Embryonic facial prominence (tissue), 1 donor: ENCODE results near the gene TADA2A.
"Not testable (repeated sequence)": the region's sequence is repeated elsewhere in the genome, so short reads cannot be mapped to it uniquely, and the experiment has no call there.

Experiments
- DNase-seq: peaks from one replicate; pipeline ENCODE4 v3.0.0-alpha.2; 2016; ENCODE audit errors: extremely low spot score

TADA2A gene

DNA sequence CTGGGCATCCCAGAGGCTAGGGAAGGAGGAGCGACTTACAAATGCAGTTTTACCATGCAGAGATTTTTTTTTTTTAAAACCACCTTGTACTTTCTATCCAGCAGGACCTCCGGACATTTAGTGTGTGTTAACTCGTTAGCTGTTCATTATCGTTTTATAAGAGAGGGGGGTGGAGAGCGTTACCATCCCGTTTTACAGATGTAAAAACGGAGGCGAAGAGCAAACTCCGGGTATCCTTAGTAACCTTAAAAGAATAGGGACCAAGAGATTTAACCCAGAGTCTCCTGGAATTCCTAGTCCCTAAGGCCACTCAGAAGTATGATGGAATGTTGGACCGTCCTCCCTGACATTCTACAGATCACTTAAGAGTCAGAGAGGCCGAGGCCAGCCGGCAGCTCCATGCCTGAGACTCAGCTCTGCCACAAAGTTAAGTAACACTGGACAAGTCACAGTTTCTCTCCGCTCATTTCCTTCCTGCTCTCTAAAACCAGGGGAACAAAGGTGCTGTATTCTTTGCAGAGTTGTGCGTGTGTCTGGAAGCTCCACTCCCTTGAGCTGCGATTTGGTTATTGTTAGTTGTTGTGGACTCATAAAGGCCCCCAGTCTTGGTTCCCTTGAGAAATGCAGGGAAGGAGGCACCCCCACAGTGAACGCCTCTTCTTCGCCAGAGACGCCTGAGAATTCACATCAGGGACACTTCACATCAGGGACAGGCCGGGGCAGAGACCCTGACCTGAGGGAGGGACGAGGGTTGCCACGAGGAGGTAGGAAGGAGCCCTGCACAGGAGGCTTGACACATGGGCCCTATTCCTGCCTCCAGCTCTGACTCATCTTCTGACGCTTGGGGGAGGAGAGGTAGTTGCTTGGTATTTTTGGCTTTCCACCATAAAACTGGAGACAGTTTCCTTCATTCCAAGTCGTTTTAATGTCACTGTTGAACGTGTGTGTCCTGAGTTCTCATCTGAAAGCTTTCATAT lies 84.2 kb downstream of the TADA2A start:
- no peak for DNase-seq

DNA sequence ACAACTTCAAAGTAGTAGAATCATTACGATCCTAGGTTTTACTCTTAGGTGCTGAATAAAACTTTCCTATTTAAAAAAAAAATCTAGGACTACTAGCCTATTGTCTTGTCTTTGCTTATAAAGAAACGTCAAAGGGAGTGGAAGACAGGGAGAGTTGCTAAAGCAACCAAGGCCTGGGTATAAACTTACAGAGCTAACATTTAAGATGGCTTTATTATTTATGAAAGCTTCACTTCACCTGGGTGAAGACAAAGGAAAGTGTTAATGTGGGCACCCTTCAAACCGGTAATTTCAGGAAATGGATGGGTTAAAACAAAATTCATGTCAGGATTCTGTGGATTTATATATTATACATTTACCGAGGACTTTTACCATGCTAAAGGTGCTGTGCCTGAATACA lies 85.5 kb downstream of the TADA2A start:
- DNase-seq = no peak

DNA sequence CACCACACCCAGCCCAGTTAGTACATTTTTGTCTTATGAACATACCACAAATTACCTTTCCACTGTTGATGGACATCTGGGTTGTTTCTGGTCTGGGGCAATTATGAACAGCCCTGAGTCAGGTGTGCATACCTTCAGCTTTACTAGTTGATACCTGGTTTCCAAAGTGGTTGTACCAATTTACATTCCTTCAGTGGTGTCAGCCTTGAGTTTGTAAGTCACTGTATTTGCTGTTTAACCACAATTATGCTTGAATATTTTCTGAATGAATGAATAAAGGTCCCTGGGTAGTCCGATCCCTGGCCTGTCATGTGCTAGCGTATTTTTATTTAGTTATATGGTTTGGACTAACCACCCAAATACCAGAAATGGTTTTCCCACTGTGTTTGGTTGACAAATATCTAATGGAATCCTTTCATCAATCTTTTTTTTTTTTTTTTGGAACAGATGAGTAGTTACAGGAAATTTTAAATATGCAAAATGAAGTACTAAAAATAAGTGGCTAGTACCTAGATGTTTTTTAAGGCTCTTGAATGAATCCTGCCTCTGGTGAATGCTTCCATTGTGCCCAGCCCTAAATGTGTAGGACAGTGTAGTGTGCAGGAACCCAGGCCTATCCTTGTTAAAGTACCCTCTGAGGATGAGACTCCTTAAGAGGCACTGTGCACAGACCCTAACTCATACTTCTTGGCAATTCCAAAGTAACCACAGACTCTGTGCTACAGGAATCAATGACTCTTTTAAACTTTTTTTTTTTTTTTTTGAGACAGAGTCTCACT lies 86.8 kb downstream of the TADA2A start:
- no peak for DNase-seq

DNA sequence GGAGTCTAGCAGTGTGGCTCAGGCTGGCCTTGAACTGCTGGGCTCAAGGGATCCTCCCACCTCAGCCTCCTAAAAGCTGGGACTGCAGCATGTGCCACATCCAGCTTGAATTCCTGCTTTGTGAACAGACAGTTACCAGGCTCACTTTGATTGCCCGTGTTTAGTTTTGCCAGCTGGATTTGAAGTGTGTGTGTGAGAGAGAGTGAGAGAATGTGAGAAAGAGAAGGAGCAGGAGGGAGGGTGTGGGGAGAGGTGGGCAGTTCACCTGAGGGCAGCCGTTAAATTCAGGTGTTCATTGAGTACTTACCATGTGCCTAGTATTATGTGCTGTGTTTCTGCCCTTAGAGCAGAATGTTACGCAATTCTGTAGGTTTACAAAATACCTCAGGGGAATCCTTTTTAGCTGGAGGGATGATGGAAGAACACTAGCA lies 87.7 kb downstream of the TADA2A start:
- DNase-seq = no peak

DNA sequence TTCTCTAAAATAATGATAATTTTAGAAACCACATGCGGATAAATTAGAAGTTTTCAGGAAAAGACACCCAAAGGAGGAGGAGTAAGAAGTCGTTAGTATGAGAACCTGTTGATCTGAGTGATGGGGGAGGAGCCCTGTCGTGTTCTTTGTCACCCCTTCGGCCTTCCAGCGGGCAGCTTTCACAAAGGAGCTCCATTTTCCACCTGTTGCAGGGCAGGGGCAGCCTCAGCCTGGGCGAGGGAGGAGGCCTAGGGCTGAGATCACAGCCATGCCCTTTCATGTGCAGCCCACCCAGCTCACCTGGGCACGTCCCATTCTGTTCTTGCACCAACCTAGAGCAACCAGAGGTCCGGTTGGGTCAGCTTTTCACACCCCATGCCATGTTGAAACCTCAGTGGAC lies 88.3 kb downstream of the TADA2A start:
- DNase-seq = no peak

DNA sequence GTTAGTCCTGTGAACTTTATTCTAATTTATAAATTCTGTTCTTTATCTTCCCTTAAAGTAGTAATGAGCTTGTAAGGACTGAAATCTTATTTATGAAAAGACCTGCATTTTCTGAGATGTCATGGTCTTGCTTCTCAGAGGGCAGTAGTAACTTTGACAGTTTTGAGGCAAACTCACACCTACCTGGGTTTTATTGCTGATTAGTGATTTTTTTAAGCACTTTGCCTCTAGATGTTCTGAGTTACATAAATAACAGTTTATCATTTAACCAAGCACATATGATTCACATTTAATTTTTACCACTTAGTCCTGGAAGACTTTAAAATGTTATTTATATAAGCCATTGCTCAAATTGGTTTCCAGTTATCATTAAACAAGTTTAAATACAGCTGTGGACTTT lies 93.7 kb downstream of the TADA2A start:
- DNase-seq = no peak

DNA sequence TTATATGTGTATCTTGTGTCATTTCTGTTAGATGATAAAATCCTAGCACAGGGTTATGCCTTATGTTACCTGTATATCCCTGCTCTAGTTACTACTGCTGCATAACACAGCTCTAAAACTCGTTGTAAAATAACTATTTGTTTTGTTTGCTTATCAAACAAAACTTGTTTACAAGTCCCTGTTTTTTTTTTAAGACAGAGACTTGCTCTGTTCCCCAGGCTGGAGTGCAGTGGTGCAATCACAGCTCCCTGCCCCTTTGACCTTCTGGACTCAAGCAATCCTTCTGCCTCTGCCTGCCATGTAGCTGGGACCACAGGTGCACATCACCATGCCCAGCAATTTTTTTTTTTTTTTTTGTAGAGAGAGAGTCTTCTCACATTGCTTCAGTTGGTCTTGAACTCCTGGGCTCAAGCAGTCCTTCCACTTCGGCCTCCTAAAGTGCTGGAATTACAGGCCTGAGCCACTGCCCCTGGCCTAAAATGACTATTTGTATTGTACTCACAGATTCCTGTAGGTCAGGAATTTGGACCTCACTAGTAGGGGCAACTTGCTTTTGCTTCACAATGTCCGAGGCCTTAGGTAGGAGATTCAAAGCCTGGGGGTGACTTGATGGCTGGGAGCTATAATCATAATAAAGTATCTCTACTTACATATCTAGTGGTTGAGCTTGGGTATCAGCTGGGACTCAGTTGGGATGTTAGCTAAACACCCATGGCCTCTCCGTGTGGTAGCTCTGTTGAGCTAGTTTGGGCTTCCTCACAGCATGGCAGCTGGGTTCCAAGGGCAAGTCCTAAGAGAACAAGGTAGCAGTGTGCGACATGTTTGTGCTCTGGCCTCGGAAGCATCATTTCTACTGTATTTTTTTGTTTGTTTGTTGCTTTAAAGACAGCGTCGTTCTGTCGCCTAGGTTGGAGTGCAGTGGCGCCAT lies 95.6 kb downstream of the TADA2A start:
- no peak for DNase-seq

DNA sequence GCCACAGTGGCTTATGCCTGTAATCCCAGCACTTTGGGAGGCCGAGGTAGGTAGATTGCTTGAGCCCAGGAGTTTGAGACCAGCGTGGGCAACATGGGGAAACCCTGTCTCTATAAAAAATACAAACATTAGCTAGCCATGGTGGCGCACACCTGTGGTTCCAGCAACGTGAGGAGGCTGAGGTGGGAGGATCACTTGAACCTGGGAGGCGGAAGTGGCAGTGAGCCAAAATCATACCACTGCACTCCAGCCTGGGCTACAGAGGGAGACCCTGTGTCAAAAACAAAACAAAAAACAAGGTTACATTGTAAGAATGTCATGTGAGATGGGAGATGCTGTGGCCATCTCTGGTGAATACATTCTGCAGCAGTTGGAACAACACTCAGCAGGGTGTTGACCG lies 96.5 kb downstream of the TADA2A start:
- DNase-seq = no peak

DNA sequence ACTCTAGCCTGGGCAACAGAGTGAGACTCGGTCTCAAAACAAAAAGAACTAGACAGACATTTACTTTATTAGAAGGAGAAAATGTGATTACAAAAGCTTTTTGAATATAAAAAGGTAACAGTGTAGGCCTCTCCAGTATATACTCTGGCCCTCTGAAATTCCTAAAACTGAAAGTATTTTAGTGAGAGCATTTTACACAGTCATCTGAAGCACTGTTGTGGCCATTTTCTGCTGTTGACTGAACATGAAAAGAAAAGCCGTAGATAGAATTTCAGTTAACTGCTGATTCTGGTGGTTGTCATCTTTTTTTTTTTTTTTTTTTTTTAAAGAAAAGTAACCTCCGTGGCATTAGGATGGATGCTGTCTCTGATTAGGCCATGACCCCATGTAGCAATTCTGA lies 98.6 kb downstream of the TADA2A start:
- DNase-seq = no peak

DNA sequence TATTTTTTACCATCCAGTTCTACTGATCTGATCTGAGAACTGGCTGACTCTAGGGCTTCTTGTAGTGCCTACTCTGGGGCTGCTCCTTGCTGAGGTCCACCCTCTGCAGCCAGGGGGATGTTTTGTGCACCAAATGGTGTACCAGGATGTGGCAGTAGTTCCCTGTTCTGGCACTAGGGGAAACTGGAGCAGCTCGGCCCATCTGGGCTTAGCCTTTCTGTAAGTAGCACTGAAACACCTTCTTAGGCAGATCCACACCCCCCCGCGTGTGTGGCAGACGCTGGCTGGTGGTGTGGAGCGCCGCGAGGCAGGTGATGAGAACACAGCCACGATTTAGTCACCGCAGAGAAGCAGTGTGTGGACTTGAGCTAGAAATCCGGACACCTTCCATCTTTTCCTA lies 100.0 kb downstream of the TADA2A start:
- DNase-seq = no peak

DNA sequence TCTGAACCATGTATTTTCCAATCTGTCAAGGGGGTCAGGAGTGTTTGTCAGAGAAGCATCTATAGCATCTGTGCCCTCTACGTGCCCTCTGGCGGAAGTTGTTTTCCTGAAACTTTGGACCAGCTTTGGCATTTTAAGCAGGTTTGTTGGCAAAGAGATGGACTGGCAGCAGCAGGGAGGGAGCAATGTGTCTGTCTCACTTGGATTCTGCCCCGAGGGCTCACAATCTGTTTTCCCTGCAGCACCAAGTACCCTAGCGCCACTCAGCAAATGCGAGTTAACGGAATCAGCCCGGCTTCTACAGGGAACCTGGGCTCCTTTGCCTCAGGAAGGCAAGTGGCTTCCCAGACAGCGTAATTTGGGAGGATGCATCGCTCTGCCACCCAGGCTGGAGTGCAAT lies 100.4 kb downstream of the TADA2A start:
- no peak for DNase-seq

DNA sequence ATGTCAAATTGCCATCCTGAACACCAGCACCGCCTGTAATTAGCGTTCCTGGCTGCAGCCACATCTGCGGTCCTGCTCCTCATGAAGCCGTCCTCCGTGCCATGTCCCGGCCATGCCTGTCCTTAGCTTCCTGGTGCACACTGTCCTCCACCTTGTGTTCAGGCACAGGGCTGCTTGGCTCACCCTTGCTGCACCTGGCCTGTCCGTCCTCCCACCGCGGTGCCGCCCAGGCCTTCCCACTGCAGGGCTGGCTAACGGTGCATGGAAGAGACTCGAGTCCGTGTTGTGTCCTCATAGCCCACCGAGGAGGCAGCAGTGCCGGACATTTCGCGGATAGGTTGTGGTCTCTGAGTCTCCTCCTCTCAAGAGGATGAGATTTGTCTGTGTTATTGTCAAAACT lies 103.4 kb downstream of the TADA2A start:
- no peak for DNase-seq

DNA sequence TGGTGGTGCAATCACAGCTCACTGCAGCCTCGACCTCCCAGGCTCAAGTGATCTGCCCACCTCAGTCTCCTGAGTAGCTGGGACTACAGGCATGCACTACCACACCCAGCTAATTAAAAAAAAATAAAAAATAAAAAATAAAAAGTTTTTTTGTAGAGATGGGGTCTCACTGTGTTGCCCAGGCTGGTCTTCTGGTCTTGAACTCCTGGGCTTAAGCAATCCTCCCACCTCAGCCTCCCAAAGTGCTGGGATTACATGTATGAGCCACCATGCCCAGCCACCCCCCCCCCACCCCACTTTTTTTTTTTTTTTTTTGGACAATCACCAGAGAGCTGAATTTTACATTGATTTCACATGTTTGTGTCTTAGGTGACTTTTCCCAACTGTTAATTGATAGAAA lies 105.0 kb downstream of the TADA2A start:
- not testable (repeated sequence) for DNase-seq

DNA sequence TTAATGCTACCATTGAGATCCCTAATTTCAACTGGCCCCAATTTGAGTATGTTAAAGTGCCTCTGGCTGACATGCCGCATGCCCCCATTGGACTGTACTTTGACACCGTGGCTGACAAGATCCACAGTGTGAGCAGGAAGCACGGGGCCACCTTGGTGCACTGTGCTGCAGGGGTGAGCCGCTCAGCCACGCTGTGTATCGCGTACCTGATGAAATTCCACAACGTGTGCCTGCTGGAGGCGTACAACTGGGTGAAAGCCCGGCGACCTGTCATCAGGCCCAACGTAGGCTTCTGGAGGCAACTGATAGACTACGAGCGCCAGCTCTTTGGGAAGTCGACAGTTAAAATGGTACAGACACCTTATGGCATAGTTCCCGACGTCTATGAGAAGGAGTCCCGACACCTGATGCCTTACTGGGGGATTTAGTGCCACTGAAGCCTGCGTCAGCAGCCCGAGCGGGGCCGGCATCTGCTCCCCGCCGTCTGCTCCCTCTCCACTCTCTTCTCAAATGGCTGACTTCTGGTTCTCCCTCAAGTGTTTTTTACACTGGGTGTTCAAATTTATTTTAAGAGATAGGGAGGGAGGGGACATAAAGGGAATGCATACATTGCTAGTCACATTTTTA lies 105.9 kb downstream of the TADA2A start:
- no peak for DNase-seq

DNA sequence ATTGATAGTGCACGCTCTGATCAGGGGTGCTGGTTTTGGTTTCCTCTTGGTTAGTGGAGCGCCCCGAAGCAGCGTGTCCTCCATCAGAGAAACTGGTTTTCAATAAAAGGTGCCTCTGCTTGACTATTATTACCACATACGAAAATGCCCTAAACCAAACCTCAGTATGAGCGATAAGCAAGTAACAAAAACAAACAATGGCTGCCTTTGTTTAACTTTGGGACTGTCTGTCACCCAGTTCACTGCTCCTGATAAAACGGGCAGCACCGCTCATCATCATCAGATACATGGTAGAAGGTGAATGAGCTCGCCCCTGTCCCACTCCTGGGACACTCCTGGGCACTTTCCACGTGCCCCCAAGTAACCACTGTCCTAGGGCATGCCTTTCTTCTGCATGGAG lies 107.0 kb downstream of the TADA2A start:
- DNase-seq = no peak

DNA sequence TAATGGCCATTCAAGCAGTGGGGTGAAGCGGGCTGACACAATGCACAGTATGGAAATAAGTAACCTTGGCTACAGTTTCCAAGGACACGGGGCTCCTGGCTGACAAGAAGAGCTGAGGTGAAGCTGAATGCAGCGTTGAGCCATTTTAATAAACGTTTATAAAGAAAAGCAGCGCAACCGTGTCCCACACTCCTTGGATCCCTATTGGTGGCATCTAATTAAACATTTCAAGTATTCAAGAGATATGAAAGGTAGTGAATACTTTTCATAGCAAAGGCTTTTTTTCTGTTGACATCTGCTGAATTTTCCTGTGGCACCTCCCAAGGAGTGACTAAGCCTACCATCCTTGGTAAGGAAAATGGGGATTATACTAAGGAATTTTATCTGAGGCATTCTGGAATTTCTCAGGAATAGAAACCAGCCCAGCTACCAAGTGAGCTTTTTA lies 109.5 kb downstream of the TADA2A start:
- no peak for DNase-seq

DNA sequence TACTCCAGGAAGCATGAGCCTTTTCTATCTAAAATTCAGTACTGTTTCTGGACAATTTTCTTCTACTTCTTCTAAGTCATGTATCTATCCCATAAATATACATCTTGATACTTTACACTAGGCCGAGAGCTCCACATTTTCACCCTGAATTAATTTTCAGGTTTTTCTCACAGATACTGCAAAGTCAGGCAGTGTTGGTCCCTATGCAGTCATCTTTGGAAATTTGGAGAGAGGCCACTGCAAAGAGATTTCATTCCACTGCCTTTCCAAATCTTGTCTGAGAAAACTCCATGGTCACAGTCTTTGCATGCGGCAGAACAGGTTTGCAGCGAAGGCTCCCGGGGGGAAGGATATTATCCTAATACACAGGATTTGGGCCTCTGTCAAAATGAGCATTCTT lies 111.2 kb downstream of the TADA2A start:
- DNase-seq = no peak

DNA sequence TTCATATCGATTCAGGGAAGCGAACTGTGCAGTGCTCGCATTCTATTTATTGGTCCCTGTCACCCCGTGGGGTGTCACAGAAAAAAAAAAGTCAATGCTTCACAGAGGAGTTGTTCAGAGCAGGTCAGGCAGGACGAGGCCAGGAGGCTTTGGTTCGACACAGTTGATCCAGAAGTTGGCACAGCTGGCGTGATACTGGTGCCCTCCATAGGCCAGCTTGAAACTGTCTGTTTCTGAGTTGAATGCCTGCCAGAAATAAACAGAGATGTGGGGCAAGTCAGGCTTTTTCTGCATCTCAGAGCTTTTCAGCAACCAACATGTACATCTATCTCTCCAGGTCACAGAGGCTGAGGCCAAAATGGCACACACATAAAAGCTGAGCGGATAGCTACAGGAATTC lies 112.1 kb downstream of the TADA2A start:
- no peak for DNase-seq

DNA sequence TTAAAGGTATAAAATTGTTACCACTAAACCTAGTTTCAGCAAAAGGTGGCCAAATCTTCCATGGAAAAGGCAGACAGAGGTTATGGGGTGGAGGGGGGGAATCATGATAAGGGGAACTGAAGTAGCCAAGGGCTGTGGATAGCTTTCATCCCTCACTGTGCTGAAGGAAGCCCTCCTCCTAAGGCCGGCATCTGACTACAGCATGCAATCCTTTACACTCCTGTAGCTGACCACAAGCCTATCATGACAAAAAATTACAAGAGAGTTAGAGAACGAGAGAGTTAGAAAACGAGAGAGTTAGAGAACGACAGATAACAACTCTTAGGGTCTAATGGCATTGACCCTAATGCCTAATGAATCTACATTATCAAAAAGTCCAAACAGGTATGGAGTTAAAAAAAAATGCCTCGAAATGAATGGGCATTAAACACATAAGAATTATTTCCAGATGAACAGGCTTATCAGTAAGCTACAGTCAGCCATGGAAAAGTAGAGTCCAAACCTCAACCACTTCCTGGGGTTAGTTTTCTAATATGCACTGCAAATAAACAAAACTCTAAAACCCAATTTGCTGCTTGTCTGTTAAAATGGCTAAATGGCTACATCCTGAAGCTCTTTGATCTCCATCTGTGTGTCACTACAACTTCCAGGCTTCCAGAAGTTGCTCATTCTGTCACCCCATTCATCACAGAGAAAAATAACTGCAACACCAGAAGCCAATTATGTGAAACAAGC lies 112.7 kb downstream of the TADA2A start:
- no peak for DNase-seq

DNA sequence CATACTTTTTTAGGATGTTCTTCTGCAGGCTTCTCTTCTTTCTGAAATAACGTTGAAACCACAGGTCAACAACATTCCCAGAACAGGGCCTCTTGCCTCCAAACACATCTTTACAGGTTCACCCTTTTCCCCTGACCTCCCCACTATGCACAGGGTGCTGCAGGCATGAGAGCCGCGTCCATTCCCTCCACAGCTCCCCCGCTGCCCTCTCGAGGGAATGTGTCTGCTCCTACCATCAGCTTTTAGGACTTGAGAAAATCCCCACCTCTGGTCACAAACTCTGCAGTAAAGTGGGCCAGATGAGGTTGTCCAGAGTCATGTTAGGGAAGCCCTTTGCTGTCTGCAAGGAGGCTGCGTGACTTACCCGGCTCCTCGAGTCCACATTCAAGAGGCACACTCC lies 113.5 kb downstream of the TADA2A start:
- no peak for DNase-seq

DNA sequence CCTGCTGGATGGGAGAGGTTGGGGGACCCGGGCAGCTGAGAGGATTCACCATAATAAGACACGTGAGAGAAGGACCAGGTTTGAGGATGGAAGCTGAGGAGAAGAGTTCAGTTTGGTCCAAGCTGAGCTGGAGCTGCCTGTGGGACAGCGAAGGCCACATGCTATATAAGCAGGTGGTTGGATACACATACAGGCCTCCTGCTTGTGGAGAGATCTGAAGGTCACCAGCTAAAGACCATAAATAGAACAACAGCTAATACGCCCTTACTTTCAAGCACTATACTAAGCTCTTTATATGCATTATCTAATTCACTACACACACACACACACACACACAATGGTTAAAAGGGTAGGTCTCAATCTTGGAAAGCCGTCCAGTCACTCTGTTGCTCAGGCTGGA lies 115.1 kb downstream of the TADA2A start:
- no peak for DNase-seq
